ENCODE results near the gene TRIM2.

The TRIM2 gene

DNA sequence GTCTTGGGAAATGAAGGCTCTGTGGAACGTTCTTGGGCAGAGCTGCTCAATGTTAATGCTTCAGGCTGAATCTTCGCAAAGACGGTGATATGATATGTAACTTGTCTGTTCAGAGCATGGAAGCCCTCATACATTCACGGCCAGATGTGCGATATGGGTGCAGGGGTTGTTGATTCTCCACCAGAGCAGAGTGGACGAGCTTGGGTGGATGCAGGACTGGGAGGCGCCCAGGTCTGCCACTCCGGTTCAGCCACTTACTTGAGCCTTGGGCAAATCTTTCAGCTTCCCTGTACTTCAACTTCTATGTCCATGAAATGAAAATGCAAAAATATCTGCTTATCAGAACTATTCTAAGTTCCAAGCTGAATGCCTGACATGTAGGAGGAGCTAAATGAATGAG lies 92.9 kb downstream of the TRIM2 start:
- H3K4me3 ChIP-seq (replicated peaks; ENCODE audit: low read depth, low read length): no peak overlapping the region
- DNase-seq (ENCODE audit: extremely low read depth, low read depth): no peak
- TF ChIP-seq, protein P1, sequence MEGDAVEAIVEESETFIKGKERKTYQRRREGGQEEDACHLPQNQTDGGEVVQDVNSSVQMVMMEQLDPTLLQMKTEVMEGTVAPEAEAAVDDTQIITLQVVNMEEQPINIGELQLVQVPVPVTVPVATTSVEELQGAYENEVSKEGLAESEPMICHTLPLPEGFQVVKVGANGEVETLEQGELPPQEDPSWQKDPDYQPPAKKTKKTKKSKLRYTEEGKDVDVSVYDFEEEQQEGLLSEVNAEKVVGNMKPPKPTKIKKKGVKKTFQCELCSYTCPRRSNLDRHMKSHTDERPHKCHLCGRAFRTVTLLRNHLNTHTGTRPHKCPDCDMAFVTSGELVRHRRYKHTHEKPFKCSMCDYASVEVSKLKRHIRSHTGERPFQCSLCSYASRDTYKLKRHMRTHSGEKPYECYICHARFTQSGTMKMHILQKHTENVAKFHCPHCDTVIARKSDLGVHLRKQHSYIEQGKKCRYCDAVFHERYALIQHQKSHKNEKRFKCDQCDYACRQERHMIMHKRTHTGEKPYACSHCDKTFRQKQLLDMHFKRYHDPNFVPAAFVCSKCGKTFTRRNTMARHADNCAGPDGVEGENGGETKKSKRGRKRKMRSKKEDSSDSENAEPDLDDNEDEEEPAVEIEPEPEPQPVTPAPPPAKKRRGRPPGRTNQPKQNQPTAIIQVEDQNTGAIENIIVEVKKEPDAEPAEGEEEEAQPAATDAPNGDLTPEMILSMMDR (IDR thresholded peaks at IDR 0.05; ENCODE audit: low read depth, low read length, missing control alignments): no peak

DNA sequence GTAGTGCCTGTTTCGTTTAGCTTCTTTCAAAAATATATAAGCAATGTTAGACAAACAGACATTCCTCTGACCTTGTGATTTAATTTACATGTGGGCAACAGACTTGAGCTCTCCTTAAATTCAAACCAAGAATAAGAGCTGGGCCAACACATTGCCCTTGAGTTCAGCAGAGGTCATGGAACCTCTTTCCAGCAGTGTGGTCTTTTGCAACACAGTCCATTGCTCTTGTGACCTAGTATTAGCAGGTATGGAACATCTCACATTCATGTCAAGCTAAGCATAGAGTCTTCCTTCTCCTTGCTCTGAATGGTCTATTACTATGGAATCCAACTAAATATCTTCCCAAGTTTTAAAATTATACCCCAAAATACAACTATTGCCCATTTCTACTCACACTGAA lies 106.5 kb downstream of the TRIM2 start:
- no peak for DNase-seq (ENCODE audit: extremely low read depth, low read depth)
- TF ChIP-seq, protein P1 (IDR thresholded peaks at IDR 0.05; ENCODE audit: low read depth, low read length, missing control alignments): no peak
- H3K4me3 ChIP-seq (replicated peaks; ENCODE audit: low read depth, low read length): no peak overlapping the region

DNA sequence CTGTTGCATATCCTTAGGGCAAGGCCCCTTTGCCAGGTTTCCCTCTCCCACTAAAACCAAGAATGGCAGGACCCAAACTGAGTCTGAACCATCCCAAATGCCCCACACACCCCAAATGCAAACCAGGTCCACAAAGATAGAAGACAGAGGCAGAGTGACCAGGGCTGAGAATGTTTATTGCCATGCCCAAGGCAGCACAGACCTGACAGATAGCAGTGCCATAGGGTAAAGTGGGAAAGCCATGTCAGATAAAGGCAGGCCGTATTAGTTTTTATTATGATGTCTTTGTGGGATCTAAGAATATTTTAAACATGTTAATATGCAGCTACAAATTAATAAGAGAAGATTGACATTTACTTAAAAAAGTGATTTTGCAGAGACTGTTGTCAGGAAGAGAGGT lies 110.7 kb downstream of the TRIM2 start:
- TF ChIP-seq, protein P1 (IDR thresholded peaks at IDR 0.05; ENCODE audit: low read depth, low read length, missing control alignments): no peak
- no peak overlapping the region for H3K4me3 ChIP-seq (replicated peaks; ENCODE audit: low read depth, low read length)
- DNase-seq (ENCODE audit: extremely low read depth, low read depth): no peak

DNA sequence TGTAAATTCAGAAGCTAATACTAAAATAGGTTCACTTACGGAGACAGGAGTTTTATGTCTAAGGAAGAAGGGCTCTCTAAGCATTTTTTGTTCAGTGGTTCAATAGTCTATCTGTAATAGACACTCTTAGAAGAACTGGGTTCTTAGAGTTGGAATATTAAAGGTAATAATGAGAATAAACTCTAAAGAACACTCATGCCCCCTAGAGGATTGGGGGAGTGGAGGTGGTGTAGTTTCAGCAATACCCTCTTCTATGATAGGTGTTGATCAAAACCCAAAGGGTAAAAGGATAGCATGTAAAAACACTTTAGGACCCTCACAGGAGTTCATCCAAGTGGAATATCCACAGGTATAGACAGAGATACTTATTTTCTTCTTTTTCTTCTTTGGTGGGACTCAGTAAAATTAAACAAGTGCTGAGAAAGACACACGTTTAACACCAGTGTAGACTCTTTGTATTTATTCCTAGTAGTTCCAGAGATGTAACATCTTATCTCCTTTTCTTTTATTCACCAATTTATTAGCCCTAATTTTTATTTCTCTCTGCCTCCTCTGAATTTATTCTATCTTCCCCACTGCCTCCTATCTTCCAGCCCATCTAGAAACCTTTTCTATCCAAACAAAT lies 114.6 kb downstream of the TRIM2 start:
- H3K4me3 ChIP-seq (replicated peaks; ENCODE audit: low read depth, low read length): no peak overlapping the region
- TF ChIP-seq, protein P1 (IDR thresholded peaks at IDR 0.05; ENCODE audit: low read depth, low read length, missing control alignments): peak; percentile 78
- peak; percentile 22 for DNase-seq (ENCODE audit: extremely low read depth, low read depth)

DNA sequence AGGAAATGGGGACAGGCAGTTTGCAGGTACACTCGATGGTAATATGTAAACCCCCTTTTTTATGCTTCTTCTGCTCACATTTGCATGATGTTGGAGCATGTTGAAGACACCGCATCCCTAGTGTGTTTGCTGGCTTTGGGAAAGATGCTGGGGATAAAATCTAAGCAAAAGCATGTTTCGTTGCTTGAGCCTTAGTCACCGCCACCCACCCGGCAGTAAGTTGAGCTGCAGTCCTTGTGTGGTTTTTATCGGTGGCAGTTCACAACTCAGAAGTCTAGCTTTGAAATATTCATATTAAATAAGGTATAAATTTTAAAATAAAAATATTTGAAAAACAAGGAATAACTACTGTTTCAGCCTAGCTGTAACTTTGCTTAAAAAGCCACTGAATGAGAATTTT lies 118.5 kb downstream of the TRIM2 start:
- TF ChIP-seq, protein P1 (IDR thresholded peaks at IDR 0.05; ENCODE audit: low read depth, low read length, missing control alignments): no peak
- DNase-seq (ENCODE audit: extremely low read depth, low read depth): no peak
- no peak overlapping the region for H3K4me3 ChIP-seq (replicated peaks; ENCODE audit: low read depth, low read length)

DNA sequence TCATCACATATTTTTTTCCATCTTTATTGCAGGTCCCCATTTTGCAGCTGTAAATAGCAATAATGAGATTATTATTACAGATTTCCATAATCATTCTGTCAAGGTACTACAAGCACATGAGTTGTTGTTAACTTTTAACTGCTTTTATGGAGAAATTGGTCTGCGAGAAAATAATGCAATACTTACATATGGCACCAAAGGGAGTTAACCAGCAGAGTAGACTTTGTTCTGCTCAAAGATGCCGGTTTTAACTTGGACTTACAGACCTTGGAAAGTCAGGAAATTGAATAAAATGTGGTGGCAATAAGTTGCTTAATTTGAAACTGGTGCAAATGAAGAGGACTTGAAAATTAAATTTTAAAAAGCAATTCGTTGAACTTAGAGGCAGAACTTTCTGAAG lies 119.8 kb downstream of the TRIM2 start:
- no peak overlapping the region for H3K4me3 ChIP-seq (replicated peaks; ENCODE audit: low read depth, low read length)
- DNase-seq (ENCODE audit: extremely low read depth, low read depth): no peak
- TF ChIP-seq, protein P1 (IDR thresholded peaks at IDR 0.05; ENCODE audit: low read depth, low read length, missing control alignments): no peak

DNA sequence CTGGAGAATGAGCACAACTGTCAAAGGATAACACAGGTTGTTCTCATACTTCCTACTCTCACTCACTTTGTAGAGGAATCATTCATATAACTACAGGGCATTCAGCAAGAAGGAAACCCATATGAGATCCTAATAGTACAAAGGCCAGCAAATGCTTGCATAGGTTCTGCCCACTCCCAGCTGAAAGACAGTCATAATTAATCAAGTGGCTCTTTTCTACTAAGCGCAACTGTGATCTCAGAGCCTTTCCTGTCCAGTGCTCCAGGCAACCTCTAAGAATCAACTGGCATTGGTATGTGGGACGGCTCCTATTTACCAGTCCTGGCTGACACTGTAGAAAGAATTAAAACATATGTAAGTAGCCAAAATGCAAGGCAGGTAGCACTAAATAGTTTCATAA lies 121.3 kb downstream of the TRIM2 start:
- no peak for DNase-seq (ENCODE audit: extremely low read depth, low read depth)
- TF ChIP-seq, protein P1 (IDR thresholded peaks at IDR 0.05; ENCODE audit: low read depth, low read length, missing control alignments): no peak
- H3K4me3 ChIP-seq (replicated peaks; ENCODE audit: low read depth, low read length): no peak overlapping the region

Measured in HFF-Myc (cell line).